HG02610 (cell line): ENCODE data around the gene C19orf47.

Source experiments
- ATAC-seq: cut with Tn5 transposase; IDR thresholded peaks from one replicate; pipeline ENCODE4 v1.9.1; 2021; ENCODE audit warnings: mild to moderate bottlenecking, moderate library complexity; ENCODE audit not compliant: unreplicated experiment

C19orf47 gene

DNA sequence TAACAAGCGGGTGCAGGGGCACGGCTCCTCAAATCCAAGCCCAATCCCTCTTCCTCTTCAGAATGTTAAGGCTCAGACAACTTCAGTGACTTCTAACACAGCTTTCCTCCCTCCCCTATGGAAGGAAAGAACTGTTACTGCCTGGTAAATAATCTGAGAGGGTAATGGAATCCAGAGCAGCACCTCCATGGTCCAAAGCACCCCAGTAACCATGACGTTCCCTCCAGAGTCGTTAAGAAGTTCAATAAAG lies 64.0 kb downstream of the C19orf47 start:
- no peak for ATAC-seq

- ATAC-seq = no peak
Observed at GRCh38 chr19:40283414-40284250, 64.6 kb downstream of the C19orf47 start.

- no peak for ATAC-seq
Observed at GRCh38 chr19:40282920-40283319, 65.3 kb downstream of the C19orf47 start.

- ATAC-seq = no peak
Observed at GRCh38 chr19:40282209-40282580, 66.0 kb downstream of the C19orf47 start.

DNA sequence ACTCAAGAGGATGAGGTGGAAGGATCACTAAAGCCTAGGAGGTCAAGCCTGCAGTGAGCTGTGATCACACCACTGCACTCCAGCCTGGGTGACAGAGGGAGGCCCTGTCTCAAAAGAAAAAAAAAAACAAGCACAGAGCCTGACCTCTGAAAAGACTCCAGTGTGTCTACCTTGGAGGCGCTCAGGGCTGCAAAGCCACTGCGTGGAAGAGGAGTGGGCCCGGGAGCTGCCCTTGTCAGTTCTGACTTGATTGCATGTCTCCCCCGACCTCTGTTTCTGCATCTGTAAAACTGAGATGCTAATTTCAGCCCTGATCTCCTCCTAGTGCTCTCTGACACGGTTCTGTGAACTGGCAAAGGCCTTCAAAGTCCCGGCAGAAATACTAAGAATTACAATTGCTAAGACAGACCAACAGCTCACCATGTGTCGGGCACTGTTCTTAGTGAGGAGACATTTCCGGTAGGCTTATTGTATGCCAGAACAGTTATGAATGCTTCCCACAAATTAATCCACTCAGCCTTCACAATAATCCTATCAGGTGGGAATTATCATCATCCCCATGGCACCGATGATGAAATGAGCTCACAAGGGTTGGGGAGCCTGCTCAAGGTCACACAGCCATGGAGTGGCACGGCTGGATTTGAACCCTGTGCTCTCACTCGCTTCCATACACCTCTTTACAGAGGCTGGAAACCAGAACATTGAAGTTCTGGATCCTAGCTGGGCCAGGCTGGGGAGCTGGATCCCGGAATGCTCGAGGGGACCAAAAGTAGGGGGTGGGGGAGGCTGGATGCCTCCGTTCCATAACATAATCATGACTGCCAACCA lies 66.6 kb downstream of the C19orf47 start:
- ATAC-seq = no peak

DNA sequence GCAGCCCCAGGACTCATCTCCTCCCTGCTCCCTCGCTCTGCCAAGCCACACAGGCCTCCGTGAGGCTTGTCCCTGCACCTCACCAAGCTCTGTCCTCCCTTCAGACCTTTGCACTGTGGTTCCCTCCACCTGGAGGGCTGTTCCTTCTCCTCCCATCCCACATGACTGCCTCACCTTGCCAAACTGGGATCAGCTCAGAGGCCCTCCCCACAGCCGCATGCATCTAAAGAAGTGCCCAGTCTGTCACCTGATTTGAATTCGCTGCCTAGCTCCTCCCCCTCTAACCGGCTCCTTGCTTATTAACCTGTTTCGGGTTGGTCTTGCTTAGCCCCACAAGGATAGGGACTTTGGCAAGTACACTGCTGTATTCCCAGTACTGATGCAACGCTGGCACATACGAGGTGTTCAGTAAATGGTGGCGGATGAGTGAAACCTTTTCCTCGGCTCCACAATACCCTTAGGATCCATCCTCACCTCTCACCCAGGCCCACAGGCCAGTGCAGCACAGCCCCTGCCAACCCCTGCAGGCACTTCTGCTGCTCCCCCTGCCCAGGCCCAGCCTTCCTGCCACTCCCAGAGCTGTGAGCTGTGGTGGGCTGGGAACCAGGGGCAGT lies 67.5 kb downstream of the C19orf47 start:
- ATAC-seq = no peak

- ATAC-seq = no peak
Observed at GRCh38 chr19:40279761-40280607, 68.2 kb downstream of the C19orf47 start.

- ATAC-seq = no peak
Observed at GRCh38 chr19:40279120-40279551, 69.1 kb downstream of the C19orf47 start.

DNA sequence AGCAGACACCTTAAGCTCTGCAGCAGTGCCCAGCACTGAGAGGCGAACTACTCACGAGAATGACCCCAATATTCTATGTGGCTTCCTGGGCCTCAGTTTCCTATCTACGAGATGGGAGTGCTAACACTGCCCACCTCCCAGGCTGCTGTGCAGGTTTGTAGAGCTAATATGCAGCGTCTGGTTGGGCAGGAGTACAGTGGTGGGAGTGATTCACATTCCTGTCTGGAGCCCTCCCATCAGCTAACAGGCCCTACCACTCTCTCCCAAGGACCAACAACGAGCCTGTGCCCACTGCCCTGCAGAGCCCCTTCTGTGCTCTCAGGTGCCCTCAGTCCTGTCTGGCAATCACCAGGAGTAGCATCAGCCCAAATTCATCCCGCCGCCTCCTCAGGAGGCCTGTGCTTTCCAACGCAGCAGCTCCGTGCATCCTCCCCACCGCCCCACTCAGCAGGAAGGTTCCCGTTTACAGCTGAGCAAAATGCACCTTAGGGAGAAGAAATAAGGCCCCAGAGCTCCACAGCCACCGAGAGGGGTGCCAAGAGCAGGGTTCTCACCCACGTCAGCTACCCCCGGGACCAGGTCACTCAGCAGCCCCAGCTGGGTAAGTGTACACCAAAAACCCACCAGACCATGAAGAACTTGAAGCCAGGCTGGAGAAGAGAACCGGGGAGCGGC lies 69.7 kb downstream of the C19orf47 start:
- ATAC-seq = no peak

GRCh38 chr19:40277356-40278059 lies 70.7 kb downstream of the C19orf47 start:
- ATAC-seq = no peak

- no peak for ATAC-seq
Observed at GRCh38 chr19:40274585-40275544, 73.3 kb downstream of the C19orf47 start.

- no peak for ATAC-seq
Observed at GRCh38 chr19:40273469-40274360, 74.5 kb downstream of the C19orf47 start.

- no peak for ATAC-seq
Observed at GRCh38 chr19:40272261-40272660, 75.9 kb downstream of the C19orf47 start.

DNA sequence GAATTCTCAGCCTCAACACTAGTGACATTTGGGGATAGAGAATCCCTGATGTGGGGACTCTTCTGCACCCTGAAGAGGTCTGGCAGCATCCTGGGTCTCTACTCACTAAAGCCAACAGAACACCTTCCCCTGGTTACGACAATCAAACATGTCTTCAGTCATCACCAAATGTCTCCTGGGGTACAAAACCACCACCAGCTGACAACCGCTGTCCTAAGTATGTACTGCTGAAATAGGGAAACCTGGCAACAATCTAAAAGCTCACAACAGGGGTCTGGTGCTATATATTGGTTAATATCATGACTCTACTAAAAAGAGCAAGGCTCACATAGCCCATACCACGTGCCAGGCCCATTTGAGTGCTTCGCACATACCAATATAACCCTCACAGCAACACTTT lies 76.5 kb downstream of the C19orf47 start:
- ATAC-seq = no peak

DNA sequence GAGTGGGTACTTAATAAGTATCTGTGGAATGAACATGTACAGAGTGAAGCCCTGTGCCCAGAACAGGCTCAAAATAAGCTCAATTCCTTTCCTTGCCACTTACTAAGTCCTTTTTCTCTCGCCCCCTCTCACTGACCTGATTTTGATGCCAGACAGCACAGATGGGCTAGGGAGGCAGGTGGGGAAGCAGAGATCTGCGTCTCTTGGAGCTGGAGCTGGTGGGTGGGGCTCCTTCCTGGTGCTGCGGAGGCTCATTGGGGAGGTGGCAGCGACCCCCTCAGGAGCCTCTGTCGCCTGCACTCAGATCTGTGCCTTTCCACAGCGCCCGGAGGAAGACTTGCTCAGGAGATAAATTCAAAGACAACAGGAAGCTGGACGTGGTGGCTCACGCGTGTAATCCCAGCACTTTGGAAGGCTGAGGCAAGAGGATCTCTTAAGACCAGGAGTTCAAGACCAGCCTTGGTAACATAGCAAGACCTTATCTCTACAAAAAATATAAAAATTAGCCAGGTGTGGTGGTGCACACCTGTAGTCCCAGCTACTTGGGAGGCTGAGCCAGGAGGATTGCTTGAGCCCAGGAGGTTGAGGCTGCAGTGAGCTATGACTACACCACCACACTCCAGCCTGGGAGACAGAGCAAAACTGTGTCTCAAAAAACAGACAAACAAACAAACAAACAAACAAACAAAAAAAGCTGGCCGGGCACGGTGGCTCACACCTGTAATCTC lies 77.7 kb downstream of the C19orf47 start:
- no peak for ATAC-seq
